ENCODE measurements around the gene MYO3B.

DNA sequence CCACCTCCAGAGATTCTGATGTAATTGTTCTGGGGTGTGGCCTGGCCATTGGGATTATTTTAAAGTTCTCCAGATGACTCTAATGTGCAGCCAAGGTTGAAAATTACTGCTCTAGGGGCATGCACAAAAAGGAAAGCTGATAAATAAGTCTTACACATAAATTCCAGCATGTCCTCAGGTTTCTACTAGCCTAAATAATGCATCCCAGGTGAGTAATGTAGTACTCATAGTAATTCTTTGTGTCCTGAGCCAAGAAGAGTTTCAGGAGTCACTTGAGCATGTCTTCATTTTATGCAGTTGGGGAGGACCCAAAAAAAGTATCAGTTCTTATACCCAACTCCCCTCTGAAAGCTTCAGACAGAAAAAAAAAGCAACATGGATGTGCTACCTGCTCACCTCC lies 407.1 kb downstream of the MYO3B start:
- TF ChIP-seq CTCF (IDR thresholded peaks at IDR 0.05) (no peak), POLR2A (IDR thresholded peaks at IDR 0.05) (no peak)

Data from uterus (tissue), 2 donors.